HG02943 (cell line): ENCODE results near the gene NTSR1.

Source experiments
- ATAC-seq: cut with Tn5 transposase; IDR thresholded peaks from one replicate; pipeline ENCODE4 v1.9.1; 2021; ENCODE audit warnings: mild to moderate bottlenecking, low read depth, moderate library complexity; ENCODE audit not compliant: unreplicated experiment

NTSR1 gene

DNA sequence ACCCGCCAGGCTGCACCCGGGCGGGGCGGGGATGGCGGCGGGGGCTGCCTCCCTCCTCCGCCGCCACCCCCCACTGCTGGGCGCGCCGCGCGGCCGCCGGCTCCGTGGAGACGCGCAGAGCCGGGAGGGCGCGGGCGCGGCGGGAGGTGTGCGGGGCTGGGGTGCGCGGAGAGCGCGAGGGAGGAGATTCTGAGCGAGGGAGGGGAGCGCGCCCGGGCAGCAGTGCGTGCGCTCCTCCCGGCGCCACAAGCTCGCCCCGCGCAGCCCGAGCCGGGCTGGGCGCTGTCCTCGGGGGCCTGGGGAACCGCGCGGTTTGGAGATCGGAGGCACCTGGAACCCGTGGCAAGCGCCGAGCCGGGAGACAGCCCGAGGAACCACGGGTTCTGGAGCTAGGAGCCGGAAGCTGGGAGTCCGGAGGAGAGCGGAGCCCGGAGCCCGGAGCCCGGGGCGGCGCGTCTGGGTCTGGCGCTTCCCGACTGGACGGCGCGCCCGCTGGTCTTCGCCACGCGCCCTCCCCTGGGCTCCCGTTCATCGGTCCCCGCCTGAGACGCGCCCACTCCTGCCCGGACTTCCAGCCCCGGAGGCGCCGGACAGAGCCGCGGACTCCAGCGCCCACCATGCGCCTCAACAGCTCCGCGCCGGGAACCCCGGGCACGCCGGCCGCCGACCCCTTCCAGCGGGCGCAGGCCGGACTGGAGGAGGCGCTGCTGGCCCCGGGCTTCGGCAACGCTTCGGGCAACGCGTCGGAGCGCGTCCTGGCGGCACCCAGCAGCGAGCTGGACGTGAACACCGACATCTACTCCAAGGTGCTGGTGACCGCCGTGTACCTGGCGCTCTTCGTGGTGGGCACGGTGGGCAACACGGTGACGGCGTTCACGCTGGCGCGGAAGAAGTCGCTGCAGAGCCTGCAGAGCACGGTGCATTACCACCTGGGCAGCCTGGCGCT is at the start of gene NTSR1:
Gene NTSR1 (plus strand): TSS at position 246 of the 946 bp plus-strand sequence. CDS start 372 bp downstream, at position 618.
- no peak for ATAC-seq

GRCh38 chr20:62659488-62660239 is 49.0 kb upstream of the NTSR1 start:
- no peak for ATAC-seq

- no peak for ATAC-seq
Measured at GRCh38 chr20:62660240-62660615, 48.4 kb upstream of the NTSR1 start.

GRCh38 chr20:62660768-62661167 is 47.9 kb upstream of the NTSR1 start:
- ATAC-seq: no peak

DNA sequence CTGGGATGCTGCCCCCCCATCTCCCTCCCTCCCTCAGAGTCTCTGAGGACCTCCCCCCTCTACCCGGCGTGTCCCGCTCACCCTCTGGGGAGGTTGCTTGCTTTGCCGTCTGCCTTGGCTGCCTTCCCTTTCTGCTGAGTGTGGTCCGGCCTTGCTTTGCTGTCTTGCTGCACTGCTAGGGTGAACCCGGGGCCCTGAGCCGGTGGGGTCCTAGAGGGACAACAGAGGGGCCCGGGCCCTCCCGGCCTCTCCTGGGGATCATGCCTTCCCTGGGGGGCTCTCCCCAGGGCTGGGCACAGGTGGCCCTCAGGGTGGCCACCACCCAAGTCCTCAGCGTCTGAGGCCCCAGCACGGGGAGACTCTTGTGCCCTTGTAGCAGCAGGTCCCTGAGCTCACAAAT is 47.0 kb upstream of the NTSR1 start:
- ATAC-seq: no peak

GRCh38 chr20:62662422-62662821 is 46.2 kb upstream of the NTSR1 start:
- ATAC-seq: no peak

GRCh38 chr20:62663145-62664018 is 45.3 kb upstream of the NTSR1 start:
- ATAC-seq: no peak

DNA sequence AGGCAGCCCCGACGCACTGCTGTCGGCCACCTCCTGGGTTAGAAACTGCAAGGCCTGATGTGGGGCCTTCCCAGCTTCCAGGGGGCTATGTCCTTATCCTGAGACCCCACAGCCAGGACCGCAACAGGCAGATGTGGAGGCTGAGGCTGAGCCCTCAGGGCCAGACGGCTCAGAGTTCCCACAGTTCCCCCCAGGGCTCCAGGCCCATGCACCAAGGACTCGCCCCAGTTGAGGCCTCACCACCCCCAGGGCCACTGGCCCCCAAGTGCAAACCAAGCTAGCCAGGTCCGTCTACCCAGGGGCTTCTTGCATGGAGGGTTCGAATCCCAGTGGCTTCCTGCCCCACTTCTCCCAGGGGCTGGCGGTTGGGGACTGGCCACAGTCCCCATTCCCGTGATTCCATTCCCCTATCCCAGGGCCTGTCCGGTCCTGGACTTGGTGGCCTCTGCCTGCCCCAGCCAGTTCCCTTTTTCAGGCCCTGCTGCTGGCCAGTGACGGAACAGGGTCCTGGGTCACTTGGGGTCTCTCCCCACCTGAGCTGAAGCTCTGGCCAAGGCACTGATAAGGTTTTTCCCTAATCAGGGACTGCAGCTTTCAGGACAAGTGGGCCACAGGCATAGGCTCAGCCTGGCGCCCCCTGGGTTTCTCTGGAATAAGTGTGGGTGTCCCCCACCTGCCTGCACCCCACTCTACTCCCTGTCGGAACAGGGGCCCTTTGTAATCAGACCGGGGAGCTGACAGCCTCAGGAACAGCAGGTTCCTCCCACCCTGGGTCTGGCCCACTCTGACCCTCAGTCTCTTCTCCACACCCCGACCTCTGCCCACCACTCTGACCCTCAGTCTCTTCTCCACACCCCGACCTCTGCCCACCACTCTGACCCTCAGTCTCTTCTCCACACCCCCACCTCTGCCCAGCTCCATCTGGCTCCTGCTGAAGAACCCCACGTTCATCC is 44.3 kb upstream of the NTSR1 start:
- no peak for ATAC-seq

DNA sequence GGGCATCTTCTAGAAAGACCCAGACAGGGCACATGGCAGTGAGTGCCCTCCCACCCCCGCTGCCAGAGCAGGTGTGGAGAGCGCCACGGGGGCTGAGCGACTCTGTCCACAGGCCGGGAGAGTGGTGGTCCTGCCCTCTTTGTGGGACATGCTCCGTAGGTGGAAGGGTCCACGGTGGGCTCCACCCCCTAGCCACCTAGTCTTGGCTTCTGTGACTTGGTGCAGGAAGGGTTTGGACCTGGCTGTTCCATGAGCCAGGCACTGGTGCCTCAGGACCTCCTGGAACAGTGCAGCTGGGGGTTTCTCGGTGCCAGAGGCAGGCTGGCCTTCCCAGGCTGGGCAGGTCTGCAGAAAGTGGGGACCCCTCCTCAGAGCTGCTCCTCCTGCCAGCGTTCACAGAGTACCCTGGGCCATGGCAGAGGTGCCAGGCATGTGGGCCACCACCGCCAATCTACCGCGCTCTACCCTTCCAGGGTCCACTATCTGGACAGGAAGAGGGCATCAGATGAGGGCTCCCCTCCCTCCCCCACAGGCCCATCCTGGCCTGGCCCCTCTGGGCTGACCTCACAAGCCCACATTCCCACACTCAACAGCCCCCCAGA is 43.4 kb upstream of the NTSR1 start:
- ATAC-seq: no peak

GRCh38 chr20:62665826-62666735 is 42.6 kb upstream of the NTSR1 start:
- ATAC-seq: no peak

- no peak for ATAC-seq
Measured at GRCh38 chr20:62666736-62667529, 41.7 kb upstream of the NTSR1 start.

DNA sequence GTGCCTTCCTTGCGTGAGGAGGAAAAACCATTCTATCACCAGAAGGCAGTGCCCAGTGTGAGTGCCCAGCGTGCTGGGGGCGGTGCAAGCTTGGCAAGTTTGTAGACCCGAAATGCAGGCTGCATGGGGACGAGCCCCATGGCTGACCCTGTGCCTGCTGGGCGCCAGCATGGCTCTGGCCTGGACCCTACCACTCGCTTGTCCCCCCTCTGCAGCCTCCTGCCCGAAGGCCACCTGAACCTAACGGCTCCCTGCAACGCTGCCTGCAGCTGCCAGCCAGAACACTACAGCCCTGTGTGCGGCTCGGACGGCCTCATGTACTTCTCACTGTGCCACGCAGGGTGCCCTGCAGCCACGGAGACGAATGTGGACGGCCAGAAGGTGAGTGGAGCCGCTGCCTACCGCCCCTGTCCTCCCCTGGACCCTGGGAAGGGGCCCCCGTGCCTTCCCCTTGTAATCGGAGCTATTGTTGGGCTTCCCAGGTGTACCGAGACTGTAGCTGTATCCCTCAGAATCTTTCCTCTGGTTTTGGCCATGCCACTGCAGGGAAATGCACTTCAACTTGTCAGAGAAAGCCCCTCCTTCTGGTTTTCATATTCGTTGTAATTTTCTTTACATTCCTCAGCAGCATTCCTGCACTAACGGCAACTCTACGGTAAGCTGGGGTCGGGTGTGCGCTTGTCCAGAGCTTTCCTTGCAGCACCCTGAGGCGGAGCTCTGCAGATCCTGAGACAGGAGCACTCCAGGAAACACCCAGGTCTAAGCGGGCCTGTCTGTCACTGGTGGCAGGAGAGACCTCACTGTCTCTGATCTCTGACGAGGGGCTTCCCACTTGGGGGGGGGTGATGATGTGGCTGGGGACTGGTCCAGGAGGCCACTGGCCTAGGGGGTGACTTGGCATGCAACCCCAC is 40.9 kb upstream of the NTSR1 start:
- no peak for ATAC-seq

DNA sequence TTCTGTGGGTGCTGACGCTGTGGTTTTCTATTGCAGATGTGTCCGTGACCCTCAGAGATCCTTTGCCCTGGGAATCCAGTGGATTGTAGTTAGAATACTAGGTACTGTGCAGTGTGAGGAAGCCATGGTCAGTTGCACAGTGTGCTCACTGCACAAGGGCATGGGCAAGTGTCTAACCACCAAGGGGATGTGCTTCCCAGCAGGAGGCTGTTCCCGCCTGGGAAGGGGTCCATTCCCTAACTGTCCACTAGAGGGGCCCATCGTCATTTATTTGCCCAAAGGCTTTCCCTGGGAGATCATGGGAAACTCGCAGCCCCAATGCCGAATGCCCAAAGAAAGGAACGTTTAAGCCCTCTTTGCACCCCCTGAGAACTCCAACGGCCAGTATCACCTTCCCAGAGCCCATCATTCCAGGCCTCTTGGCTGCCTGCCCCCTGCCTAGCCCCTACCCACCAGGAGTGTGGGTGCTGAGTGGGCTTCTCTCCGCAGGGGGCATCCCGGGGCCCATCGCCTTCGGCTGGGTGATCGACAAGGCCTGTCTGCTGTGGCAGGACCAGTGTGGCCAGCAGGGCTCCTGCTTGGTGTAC is 40.1 kb upstream of the NTSR1 start:
- no peak for ATAC-seq

DNA sequence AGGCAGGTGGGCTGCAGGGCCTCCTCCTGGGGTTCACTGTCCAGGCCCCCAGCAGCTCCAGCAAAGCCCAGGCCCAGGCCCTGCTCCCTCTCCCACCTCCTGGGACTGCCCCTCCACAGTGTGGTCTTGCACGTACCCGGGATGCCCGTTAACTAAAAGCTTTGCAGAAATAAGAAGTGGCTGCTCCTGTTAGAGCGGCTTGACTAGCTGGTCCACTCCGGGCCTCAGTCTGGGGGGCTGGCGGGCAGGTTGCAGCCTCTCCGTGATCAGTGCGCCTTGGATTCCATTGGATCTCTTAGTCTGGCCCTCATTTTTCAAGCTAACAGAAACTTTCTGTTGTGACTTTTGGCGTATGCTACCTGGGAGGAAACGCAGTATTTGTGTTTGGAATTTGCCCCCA is 39.4 kb upstream of the NTSR1 start:
- no peak for ATAC-seq

- no peak for ATAC-seq
Measured at GRCh38 chr20:62670156-62670555, 38.5 kb upstream of the NTSR1 start.

- ATAC-seq: no peak
Measured at GRCh38 chr20:62670998-62671397, 37.6 kb upstream of the NTSR1 start.
